GM18870 (cell line): Measurements from ENCODE around the gene HBEGF.
A peak's percentile ranks its signal among the peaks of the same experiment; 100 is the strongest.
"Not testable (repeated sequence)": the region's sequence is repeated elsewhere in the genome, so short reads cannot be mapped to it uniquely, and the experiment has no call there.

Experiments used
- ATAC-seq: cut with Tn5 transposase; IDR thresholded peaks from one replicate; pipeline ENCODE4 v1.9.1; 2021; ENCODE audit warnings: moderate library complexity; ENCODE audit not compliant: unreplicated experiment

Gene HBEGF

DNA sequence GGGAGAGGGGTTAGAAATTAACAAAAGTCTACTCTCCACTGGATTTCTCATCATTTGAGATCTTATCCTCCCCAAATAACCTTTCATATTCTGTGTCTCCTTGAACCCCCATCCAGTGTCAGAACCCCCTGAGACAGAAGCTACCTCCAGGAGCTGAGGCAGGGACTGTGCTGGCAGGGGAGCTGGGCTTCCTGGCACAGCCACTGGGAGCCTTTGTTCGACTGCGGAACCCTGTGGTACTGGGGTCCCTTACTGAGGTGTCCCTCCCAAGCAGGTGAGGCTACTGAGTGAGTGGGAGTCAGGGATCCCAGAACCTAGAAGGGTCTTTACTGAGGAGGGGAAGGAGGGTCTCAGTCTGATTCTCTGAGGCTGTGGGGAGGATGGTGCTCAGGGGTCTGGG lies 15.5 kb upstream of the HBEGF start:
- no peak for ATAC-seq

DNA sequence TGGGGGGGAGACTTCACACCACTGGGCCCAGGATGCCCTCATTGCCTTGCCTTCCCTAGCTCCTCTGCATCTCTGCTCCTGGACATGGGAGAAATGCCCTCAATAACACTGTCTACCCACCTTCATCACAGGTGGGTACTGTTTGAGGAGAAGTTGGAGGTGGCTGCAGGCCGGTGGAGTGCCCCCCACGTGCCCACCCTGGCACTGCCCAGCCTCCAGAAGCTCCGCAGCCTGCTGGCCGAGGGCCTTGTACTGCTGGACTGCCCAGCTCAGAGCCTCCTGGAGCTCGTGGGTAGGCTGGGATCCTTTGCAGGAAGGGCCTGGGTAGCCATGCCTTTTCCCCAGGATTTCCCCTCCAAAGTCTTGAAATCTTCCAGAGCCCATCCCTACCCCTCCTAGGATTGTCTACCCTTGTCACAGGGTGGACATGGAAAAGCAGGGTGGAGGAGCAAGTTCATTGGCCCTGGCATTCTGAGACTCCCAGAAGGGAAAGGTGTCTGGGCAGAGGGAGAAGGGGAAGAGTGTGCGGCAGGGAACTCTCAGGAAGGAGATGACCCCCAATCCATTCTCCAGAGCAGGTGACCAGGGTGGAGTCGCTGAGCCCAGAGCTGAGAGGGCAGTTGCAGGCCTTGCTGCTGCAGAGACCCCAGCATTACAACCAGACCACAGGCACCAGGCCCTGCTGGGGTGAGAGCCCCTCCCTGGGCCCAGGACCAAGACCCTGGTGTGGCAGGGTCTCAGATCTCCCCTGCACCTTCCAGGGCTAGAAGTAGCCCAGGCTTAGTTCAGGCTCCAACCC lies 14.5 kb upstream of the HBEGF start:
- ATAC-seq: no peak

- no peak for ATAC-seq
Observed at GRCh38 chr5:140360101-140360500, 13.7 kb upstream of the HBEGF start, which contains the start of gene SLC4A9. Gene SLC4A9 (plus strand): TSS chr5:140360194. CDS start chr5:140360237, 43 bp downstream.

GRCh38 chr5:140358738-140359310 lies 12.4 kb upstream of the HBEGF start:
- ATAC-seq: no peak

DNA sequence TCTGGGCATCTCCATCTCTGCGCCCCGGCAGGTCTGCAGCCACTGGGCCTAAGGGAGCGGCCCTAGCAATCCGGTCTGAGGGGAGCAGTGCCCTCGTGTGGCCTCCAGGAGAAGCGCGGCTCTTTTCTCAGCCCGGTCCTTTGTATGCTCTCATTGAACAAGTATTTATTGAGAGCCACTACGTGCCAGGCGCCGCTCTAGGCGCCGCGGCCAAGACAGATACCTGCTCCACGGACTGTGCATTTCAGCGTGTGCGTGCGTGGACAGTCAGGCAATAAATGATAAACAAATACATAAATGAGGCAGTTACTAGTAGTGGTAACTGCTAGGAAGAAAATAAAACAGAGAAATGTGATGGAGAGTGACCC lies 11.3 kb upstream of the HBEGF start:
- peak; percentile 85 for ATAC-seq

DNA sequence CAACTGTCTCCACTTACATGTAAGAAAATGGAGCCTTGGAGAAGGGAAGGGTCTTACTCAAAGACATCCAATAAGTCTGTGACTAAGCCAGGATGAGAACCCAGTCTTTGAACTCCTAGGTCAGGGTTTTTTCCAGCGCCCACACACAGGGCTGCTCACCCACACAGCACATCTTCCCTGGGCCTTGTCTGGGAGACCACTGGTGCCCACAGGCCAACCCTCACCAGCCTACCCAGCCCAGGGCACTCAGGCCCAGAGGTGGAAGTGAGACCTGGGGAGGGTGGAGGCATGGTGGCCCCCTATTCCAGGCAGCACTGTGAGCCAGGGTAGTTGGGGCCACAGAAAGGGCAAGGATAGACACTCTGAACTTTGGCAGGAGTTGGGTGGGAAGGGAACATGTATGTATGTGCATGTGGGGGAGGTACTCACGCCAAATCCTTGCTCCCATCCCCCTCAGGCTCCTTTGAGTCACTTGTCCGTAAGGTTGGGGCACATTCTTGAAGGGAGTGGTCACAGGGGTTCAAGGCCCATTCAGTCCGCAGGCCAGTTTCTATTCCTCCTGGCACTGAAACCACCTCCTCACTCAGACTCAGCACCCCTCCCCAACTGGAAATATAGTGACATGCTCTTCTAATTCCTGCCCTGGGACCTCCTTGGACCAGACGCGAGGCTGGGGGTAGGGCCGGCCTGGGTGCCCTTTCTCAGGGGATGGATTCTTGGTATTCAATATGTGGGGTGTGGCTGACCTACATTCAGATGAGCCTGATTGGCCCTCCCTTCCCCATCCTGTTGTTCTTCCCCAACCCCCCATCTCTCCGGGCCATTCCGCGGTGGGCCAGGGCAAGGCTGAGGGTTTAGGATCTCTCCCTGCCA lies 10.7 kb upstream of the HBEGF start:
- ATAC-seq: peak; percentile 17

DNA sequence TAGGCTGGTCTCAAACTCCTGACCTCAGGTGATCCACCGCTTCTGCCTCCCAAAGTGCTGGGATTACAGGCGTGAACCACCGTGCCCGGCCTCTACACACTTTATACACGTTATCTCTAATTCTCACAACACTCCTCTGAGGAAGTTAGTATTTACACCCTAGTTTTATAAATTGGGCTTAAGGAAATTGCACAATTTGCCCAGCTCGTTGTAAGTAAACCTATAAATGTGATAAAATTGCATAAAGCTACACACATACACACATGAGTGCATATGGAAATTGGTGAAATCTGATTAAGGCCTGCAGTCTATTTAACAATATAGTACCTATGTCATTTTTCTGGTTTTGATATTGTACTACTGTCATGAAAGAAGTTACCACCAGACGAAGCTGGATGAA lies 9.1 kb upstream of the HBEGF start:
- ATAC-seq: no peak

- peak; percentile 69 for ATAC-seq
Observed at GRCh38 chr5:140351609-140352334, 5.4 kb upstream of the HBEGF start.

DNA sequence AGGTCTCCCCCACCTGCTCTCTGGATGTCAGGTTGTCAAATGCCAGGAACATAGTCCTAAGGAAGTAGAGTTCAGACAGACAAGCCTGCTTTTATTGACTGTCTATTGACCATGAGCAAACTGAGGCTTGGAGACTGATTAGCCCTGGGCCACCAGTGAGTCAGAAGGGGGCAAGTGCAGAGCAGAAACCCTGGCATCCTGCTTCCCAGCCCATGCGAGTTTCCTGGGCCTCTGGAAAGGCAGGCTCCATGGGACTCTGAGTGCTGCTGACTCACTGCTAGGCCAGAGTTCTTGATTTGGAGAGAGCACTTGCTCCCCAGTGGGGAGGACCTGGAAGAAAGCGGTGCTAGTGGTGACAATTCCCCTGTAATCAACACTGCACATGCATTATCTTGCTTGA lies 2.8 kb upstream of the HBEGF start:
- no peak for ATAC-seq

DNA sequence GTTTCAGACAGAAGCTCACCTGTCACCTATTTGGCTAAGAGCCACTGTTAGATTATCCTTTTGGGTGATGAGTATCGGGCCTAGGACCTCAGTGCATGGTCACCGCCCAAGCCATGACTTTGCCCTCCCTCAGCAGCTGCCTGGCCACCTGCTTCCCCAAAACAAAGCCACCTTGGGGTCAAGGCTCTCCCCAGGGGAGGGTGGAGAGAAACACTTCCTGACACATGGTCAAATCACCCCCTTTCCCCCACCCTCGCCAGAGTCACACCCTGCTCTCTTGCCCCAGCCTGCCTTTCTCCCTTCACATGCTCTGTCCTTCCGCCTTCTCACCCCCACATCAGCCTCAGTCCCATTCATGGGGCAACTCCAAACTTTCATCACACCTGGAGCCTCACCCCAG lies 1.7 kb upstream of the HBEGF start:
- ATAC-seq: no peak

GRCh38 chr5:140347360-140347759 lies 957 bp upstream of the HBEGF start:
- ATAC-seq: no peak

DNA sequence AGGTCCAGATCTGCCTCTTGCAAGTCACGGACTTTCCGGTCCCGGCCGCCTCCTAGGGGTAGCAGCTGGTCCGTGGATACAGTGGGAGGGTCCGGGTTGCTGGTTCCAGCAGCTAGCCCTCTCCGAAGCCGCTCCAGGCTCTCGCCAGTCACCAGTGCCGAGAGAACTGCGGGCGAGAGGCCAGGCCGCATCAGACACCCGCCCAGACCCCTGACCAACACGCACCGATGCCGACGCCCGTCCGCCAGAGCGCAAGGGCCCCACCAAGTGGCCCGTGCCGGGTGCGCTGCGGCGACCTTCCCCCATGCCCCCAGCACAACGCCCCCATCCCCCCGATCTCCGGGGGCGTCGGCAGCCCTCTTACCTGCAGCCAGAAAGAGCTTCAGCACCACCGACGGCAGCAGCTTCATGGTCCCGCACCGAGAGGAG lies 470 bp downstream of the HBEGF start:
- ATAC-seq: peak; percentile 5

GRCh38 chr5:140344683-140345423 lies 1.6 kb downstream of the HBEGF start:
- ATAC-seq: no peak

DNA sequence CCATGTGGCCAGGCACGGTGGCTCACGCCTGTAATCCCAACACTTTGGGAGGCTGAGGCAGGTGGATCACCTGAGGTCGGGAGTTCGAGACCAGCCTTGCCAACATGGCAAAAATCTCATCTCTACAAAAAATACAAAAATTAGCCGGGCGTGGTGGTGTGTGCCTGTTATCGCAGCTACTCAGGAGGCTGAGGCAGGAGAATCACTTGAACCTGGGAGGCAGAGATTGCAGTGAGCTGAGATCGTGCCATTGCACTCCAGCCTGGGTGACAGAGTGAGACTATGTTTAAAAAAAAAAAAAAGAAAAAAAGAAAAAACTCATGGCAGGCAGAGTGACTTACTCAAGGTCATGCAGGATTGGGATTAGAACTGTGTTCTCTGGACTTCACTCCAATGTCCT lies 2.6 kb downstream of the HBEGF start:
- not testable (repeated sequence) for ATAC-seq

DNA sequence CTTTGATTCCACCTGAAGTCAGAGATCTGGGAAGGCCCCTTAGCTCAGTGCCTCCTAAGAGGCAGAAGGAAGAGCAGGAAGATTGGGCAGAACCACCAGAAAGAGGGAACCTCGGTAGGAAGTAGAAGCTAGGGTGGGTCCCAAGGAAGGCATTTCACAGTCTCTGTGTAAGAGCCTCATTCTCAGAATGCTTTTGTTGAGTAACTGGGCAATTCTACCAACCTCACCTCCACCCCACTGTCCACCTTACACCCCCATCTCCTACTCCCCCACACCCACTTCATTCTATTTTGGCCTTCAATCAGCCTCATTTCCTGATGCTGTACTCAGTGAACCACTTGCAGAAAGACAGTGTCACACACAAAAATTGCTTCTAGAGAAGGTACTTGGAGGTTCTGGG lies 3.5 kb downstream of the HBEGF start:
- ATAC-seq: no peak

DNA sequence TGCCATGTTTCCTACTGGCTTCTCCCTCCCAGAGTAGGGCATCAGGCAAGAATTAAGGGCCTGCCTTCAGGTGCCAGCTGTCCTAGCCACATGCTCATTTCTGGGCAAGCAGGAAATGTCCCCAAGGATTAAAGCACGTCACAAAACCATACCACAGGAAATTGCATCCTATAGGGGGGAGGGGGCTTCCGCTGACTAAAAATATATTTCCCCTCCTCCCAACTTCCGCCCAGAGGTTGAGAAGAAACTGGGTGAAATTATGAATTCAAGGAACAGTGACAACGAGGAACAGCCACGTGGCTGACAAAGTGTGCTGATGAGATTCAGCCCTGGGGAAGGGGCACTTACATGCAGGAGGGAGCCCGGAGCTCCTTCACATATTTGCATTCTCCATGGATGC lies 4.1 kb downstream of the HBEGF start:
- ATAC-seq: no peak

DNA sequence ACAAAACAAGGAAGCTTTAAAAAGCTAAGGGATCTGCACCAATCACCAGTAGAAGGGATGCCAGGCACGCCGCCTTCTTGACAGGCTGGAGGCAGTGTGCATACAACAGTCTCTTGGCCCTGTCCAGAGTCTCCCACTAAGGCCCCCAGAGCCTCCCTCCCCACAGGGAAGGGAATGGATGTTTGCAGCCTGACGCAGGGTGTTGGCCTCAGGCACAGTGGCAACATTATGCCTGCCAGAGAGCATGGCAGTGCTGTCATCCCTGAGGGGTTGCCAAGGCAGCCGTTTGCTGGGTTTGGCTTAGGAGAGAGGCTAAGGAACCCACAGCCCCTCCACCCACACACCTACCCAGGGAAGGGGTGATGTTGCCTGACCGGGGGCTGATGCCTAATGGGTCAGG lies 4.8 kb downstream of the HBEGF start:
- ATAC-seq: no peak

DNA sequence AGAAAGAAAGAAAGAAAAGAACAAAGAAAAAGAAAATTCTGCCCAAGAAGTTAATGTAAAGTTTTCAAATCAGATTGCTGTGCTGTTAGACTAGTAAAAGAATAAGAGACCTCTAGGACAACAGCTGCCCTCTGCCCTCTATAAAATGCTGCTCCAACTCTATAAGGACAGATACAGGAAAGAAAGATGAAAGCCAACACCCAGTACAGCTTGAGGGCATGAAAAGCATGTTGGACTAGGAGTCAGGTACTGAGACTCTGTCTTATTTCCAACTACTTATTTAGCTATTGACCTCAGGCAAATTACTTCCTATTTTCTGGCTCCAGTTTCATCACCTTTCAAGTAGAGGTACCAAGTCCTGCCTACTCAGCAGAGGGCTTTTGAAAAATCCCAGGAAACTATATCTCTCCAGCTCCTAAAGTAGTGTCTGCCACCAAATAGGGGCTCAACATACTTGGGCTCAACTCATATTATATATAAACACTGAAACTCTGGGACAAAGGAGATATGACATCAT lies 5.7 kb downstream of the HBEGF start:
- no peak for ATAC-seq

- ATAC-seq: no peak
Observed at GRCh38 chr5:140339636-140340035, 6.8 kb downstream of the HBEGF start.

DNA sequence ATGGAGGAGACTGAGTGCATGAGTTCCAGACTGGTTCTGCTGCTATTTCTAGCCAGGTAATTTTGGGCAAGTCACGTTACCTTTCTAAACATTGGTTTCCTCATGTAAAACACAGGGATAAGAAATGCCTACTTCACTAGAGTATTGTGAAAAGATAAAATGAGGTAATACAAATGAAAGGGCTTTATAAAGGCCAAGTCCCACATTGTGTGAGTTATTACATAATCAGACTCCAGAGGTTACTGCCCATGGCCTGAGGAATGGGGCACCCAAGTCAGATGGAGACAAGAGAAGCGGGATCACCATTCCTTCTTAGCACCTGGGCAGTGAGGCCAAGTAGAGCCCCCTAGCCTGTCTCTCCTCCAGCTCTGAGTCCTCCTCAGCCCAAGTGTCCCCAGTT lies 7.5 kb downstream of the HBEGF start:
- no peak for ATAC-seq
